GM10248 (cell line): ENCODE results near the gene VPS4A.

Source experiments
- CTCF ChIA-PET: fragments of 300-600 bp; sonication (Branson Sonifier 250); formaldehyde crosslinking; extraction: SDS; loops from one replicate; lab custom pipeline; 2021; ENCODE audit warnings: antibody characterized with exemption; lab: Yijun Ruan, JAX
- POLR2A ChIA-PET: fragments of 350-650 bp; sonication (Branson Sonifier 250); formaldehyde crosslinking; extraction: SDS; loops from one replicate; lab custom pipeline; 2020; ENCODE audit warnings: antibody characterized with exemption; lab: Yijun Ruan, JAX
- DNase-seq: peaks from one replicate; pipeline ENCODE4 v3.0.0; 2012; ENCODE audit errors: extremely low spot score
- CTCF ChIP-seq: IDR thresholded peaks from 2 replicates; pipeline ENCODE4 v1.5.1; 2012; ENCODE audit warnings: mild to moderate bottlenecking, low read depth; ENCODE audit errors: extremely low read depth, missing control alignments, control extremely low read depth

Gene VPS4A

DNA sequence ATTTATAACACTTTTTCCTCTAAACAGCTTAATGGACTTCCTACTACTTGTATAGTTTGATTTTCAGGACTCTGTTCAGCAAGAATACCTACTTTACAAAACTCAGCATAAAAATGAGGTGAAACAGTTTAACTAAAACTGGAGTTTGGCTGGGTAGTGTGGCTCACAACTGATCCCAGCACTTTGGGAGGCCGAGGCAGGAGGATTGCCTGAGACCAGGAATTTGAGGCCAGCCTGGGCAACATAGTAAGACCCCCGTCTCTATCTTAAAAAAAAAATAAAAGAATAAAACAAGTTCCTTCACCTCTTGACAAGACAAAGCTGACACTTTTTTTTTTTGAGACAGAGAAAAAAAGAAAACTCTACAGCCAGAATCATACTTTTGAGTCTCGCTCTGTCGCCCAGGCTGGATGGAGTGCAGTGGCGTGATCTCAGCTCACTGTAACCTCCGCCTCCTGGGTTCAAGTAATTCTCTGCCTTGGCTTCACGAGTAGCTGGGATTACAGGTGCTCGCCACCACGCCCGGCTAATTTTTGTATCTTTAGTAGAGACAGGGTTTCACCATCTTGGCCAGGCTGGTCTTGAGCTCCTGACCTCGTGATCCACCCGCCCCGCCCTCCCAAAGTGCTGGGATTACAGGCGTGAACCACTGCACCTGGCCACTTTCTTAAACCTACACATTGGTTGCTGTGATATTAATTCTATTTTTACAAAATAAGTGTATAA lies 16.6 kb downstream of the VPS4A start:
- no peak for TF ChIP-seq CTCF
- POLR2A ChIA-PET = interaction anchor here (0.6 kb wide), 1 partner anchor 12 kb away, joined by 3 read pairs; no protein-coding TSS in a partner anchor
- CTCF ChIA-PET = interaction anchor here (0.7 to 2.9 kb wide), 9 partner anchors 8 to 17 kb away, joined by 3 to 9 read pairs (median 7); no protein-coding TSS in a partner anchor
- no peak for DNase-seq

GRCh38 chr16:69328854-69329316 lies 17.7 kb downstream of the VPS4A start:
- CTCF ChIA-PET = interaction anchor here (1.1 to 2.0 kb wide), 7 partner anchors 10 to 18 kb away, joined by 3 to 9 read pairs (median 6); no protein-coding TSS in a partner anchor
- DNase-seq = no peak
- TF ChIP-seq CTCF = no peak
- POLR2A ChIA-PET = no interaction called here

- ChIA-PET CTCF (interaction anchor here (1.3 to 2.3 kb wide), 7 partner anchors 9 to 425 kb away, joined by 4 to 9 read pairs (median 7); partner anchors contain the start of gene NOB1), POLR2A (interaction anchor here (1.0 kb wide), 1 partner anchor 11 kb away, joined by 3 read pairs; the partner anchor contains the start of gene NIP7)
- DNase-seq = peak; percentile 64
- TF ChIP-seq CTCF = no peak
Measured at GRCh38 chr16:69329369-69330285, 18.5 kb downstream of the VPS4A start.

GRCh38 chr16:69330286-69331109 lies 19.3 kb downstream of the VPS4A start, which contains the start of gene PDF:
Gene PDF (minus strand): TSS chr16:69330588. CDS start chr16:69330570, 18 bp downstream.
- POLR2A ChIA-PET = interaction anchor here (1.0 kb wide), 1 partner anchor 10 kb away, joined by 3 read pairs; the partner anchor contains the start of gene NIP7

GRCh38 chr16:69334696-69335095 lies 23.5 kb downstream of the VPS4A start:
- ChIA-PET POLR2A (no interaction called here), CTCF (interaction anchor here (1.4 to 1.6 kb wide), 2 partner anchors 38 to 286 kb away, joined by 3 read pairs; no protein-coding TSS in a partner anchor)
- no peak for DNase-seq
- no peak for TF ChIP-seq CTCF

More at GRCh38 chr16:69330286-69331109, 19.3 kb downstream of the VPS4A start, which contains the start of gene PDF:
- CTCF ChIA-PET = interaction anchor here (0.7 to 2.3 kb wide), 5 partner anchors 8 to 424 kb away, joined by 3 to 8 read pairs (median 4); partner anchors contain the start of genes COG8 and NOB1
- TF ChIP-seq CTCF = no peak
- peak; percentile 94 for DNase-seq
